ENCODE measurements around the gene SFT2D1.

SFT2D1 gene

GRCh38 chr6:166274163-166274562 lies 68.2 kb downstream of the SFT2D1 start:
- no peak for TF ChIP-seq CTCF (IDR thresholded peaks at IDR 0.05; ENCODE audit: low read depth, low read length, missing control alignments)
- no peak for DNase-seq (ENCODE audit: extremely low read depth, low read depth)
- H3K4me3 ChIP-seq (replicated peaks; ENCODE audit: low read depth, low read length) = no peak overlapping the region

GRCh38 chr6:166271376-166271765 lies 71.0 kb downstream of the SFT2D1 start:
- no peak for DNase-seq (ENCODE audit: extremely low read depth, low read depth)

GRCh38 chr6:166270706-166271375 lies 71.5 kb downstream of the SFT2D1 start:
- no peak for DNase-seq (ENCODE audit: extremely low read depth, low read depth)
- no peak for TF ChIP-seq CTCF (IDR thresholded peaks at IDR 0.05; ENCODE audit: low read depth, low read length, missing control alignments)

More at GRCh38 chr6:166271376-166271765, 71.0 kb downstream of the SFT2D1 start:
- TF ChIP-seq CTCF (IDR thresholded peaks at IDR 0.05; ENCODE audit: low read depth, low read length, missing control alignments) = no peak
- H3K4me3 ChIP-seq (replicated peaks; ENCODE audit: low read depth, low read length) = no peak overlapping the region

More at GRCh38 chr6:166270706-166271375, 71.5 kb downstream of the SFT2D1 start:
- no peak overlapping the region for H3K4me3 ChIP-seq (replicated peaks; ENCODE audit: low read depth, low read length)

Data from HFF-Myc (cell line).